Calu3 (cell line): Measurements from ENCODE around the gene FAM124A. TPM values are rescaled to one million over a fixed set of nuclear protein-coding genes. Genes with fewer than 3 reads are reported as not detected.

Experiments
- BruUV-seq: library from RNA; stranded (reverse); fragments of 400-500 nt; replicated peaks from 2 replicates; lab custom pipeline; 2021; lab: Mats Ljungman, UMichigan
- CTCF ChIA-PET: fragments of 300-600 bp; sonication (Branson Sonifier 250); formaldehyde crosslinking; loops from one replicate; lab custom pipeline; 2022; ENCODE audit warnings: antibody characterized with exemption; lab: Charles Lee
- DNase-seq: peaks from one replicate; pipeline ENCODE4 v3.0.0; 2022
- H3K27ac Mint-ChIP-seq: one replicate; pipeline ENCODE4 v1.8.0; 2022; ENCODE audit warnings: mixed read lengths; ENCODE audit not compliant: unreplicated experiment
- H3K27me3 Mint-ChIP-seq: one replicate; pipeline ENCODE4 v1.8.0; 2022; ENCODE audit warnings: mixed read lengths; ENCODE audit not compliant: unreplicated experiment
- H3K36me3 Mint-ChIP-seq: one replicate; pipeline ENCODE4 v1.8.0; 2022; ENCODE audit warnings: mild to moderate bottlenecking, moderate library complexity, mixed read lengths; ENCODE audit not compliant: insufficient read depth, unreplicated experiment
- H3K4me1 Mint-ChIP-seq: one replicate; pipeline ENCODE4 v1.8.0; 2022; ENCODE audit warnings: mild to moderate bottlenecking, low read depth, mixed read lengths; ENCODE audit not compliant: unreplicated experiment
- H3K4me3 Mint-ChIP-seq: one replicate; pipeline ENCODE4 v1.8.0; 2022; ENCODE audit warnings: mild to moderate bottlenecking, low read depth, moderate library complexity, mixed read lengths; ENCODE audit not compliant: unreplicated experiment
- H3K9me3 Mint-ChIP-seq: one replicate; pipeline ENCODE4 v1.8.0; 2022; ENCODE audit warnings: low read depth, mixed read lengths; ENCODE audit not compliant: unreplicated experiment
- CTCF ChIP-seq: fragments of 200-600 bp; IDR thresholded peaks from one replicate; pipeline ENCODE4 v1.8.0; 2022; ENCODE audit warnings: antibody characterized with exemption; ENCODE audit not compliant: unreplicated experiment
- intact Hi-C: fragments of 100-400 bp; cut with micrococcal nuclease; formaldehyde crosslinking; loops from one replicate; pipeline ENCODE4 v1.10.0; 2022; ENCODE audit not compliant: unreplicated experiment
- total RNA-seq: library from RNA; stranded (reverse); gene quantifications from 2 replicates; pipeline ENCODE4 v1.2.3, GENCODE V29; 2022

Gene FAM124A
- total RNA-seq, 1 experiment from 2014 or later = 0.12 TPM

DNA sequence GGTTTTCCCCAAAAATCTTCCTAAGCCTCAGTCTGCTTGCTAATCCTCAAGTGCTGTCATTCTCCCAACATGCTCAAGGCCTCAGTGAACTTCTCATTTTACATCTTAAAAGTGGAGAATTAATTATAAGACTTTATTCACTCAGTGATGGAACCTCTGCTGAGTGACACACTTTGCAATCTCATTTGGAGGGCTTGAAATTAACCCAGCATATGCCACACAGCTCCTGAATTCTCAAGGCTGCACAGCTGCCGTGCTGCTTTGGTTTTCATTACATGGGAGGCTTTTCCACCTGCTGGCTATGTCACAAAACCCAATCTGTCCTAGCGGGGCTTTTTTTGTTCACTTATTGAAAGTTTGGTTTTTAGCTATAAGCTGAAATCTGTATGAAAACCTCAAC is 89.0 kb downstream of the FAM124A start:
- DNase-seq = no peak
- Mint-ChIP-seq H3K27ac (no peak overlapping the region), H3K27me3 (no peaks in the 10 kb centered on the region), H3K4me3 (no peak overlapping the region), H3K9me3 (no peaks in the 10 kb centered on the region), H3K4me1 (no peaks in the 10 kb centered on the region), H3K36me3 (no peaks in the 10 kb centered on the region)
- intact Hi-C loops = no loop called here
- TF ChIP-seq CTCF = no peak
- no TSS peak for BruUV-seq
- CTCF ChIA-PET = no interaction called here

DNA sequence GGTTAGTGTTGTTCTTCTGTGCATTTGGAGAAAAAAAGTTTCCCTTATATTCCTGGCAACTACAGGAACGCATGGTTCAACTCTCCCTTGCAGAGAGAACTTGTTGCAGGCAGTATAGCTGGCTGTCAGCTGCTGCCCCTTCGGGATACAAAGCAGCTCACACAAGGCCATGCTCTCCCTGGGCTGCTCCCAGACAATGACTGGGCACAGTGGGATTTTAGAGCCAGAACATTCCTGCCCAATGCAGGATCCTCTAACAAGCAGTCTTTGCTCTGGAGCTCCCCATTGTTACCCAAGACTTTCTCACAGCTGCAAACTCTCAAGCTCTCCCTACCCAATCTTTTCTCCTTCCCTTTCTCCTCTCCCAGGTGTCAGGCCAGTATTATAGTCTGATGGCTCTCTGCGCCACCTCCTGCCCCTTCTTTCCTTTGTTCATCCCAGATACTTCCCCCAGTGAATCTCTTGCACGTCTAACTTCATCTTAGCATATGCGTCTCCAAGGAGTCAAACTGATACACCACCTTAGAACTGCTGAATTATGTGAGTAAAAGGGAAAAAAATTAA is 89.8 kb downstream of the FAM124A start:
- CTCF ChIA-PET = no interaction called here
- H3K27me3 Mint-ChIP-seq = no peaks in the 10 kb centered on the region
- TF ChIP-seq CTCF = no peak
- no peaks in the 10 kb centered on the region for H3K4me1 Mint-ChIP-seq
- no peaks in the 10 kb centered on the region for H3K9me3 Mint-ChIP-seq
- no TSS peak for BruUV-seq
- no peak overlapping the region for H3K27ac Mint-ChIP-seq
- H3K36me3 Mint-ChIP-seq = no peaks in the 10 kb centered on the region
- intact Hi-C loops = no loop called here
- no peak for DNase-seq
- no peak overlapping the region for H3K4me3 Mint-ChIP-seq

DNA sequence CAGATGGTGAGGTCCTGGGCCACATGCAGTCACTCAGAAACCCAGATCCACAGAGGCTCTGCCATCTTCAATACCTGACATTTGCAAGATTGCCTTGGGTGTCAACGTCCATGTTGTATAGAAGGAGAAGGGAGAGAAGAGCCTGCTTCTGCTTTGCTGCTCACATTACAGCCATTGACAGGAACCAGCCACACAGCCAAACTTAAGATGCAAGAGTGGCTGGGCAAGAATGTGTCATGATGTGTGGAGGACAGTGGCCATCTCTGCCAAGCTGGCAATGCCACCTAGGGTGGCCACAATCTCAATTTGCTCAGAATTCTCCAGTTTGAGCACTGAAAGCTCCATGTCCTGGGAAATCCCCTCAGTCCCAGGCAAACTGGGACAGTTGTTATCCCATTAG is 91.4 kb downstream of the FAM124A start:
- no peaks in the 10 kb centered on the region for H3K27me3 Mint-ChIP-seq
- no peaks in the 10 kb centered on the region for H3K4me1 Mint-ChIP-seq
- no peak overlapping the region for H3K27ac Mint-ChIP-seq
- no peak for DNase-seq
- TF ChIP-seq CTCF = no peak
- no TSS peak for BruUV-seq
- no peaks in the 10 kb centered on the region for H3K9me3 Mint-ChIP-seq
- intact Hi-C loops = no loop called here
- CTCF ChIA-PET = no interaction called here
- H3K4me3 Mint-ChIP-seq = no peak overlapping the region
- no peaks in the 10 kb centered on the region for H3K36me3 Mint-ChIP-seq

DNA sequence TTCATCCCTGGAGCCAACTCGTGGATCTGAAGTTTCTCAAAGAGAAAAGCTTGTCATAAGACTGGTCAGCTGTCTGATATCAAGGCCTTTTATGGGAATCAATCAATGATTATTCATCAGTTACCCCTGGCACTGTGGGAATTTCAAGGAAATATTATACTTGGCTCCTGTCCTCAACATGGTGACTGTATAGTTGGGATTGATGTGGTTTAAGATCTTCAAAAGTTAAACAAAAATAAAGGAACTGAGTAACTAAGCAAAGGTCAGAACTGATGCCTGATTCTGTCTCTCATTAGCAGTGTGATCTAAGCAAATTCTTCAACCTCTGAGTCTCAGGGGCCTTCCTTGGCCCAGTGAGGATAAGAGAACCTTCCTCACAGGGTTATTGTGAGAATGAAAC is 95.1 kb downstream of the FAM124A start:
- intact Hi-C loops = no loop called here
- H3K27me3 Mint-ChIP-seq = no peaks in the 10 kb centered on the region
- CTCF ChIA-PET = no interaction called here
- TF ChIP-seq CTCF = no peak
- H3K36me3 Mint-ChIP-seq = no peaks in the 10 kb centered on the region
- no TSS peak for BruUV-seq
- H3K4me1 Mint-ChIP-seq = no peaks in the 10 kb centered on the region
- H3K4me3 Mint-ChIP-seq = no peak overlapping the region
- H3K27ac Mint-ChIP-seq = no peak overlapping the region
- no peak for DNase-seq
- H3K9me3 Mint-ChIP-seq = no peaks in the 10 kb centered on the region
